Measurements from ENCODE around the gene LACRT.
"Not testable (repeated sequence)": the region's sequence is repeated elsewhere in the genome, so short reads cannot be mapped to it uniquely, and the experiment has no call there.

GRCh38 chr12:54639112-54639511, 4.4 kb upstream of the LACRT start:
- not testable (repeated sequence) for TF ChIP-seq EZH2 (IDR thresholded peaks at IDR 0.05; ENCODE audit: borderline replicate concordance, insufficient read depth, low read depth, low read length, poor library complexity, severe bottlenecking); CTCF (IDR thresholded peaks at IDR 0.05)
